ENCODE results near the gene CRIP2.

GRCh38 chr14:105486163-105486973 lies 11.7 kb downstream of the CRIP2 start, which contains the start of gene CRIP1:
- TF ChIP-seq YY1 (IDR thresholded peaks at IDR 0.05; ENCODE audit: insufficient read depth, insufficient read length) = no peak
- no peak for TF ChIP-seq SUZ12 (IDR thresholded peaks at IDR 0.05; ENCODE audit: extremely low read depth, insufficient read depth, insufficient read length)
- no peak for TF ChIP-seq ZNF274 (IDR thresholded peaks at IDR 0.05; ENCODE audit: low read depth, low read length)

All from NT2/D1 (cell line).